Immature natural killer cell (primary cell): ENCODE results near the gene DIP2B. TPM values are rescaled to one million over a fixed set of nuclear protein-coding genes. Genes with fewer than 3 reads are reported as not detected.

ENCODE experiments used
- polyA plus RNA-seq, 3 donors: library from polyadenylated mRNA; unstranded; fragments of 300-500 nt; fragmentation: Illumina TruSeq; gene quantifications; one replicate each; pipeline ENCODE4 v1.2.3, GENCODE V29; 2021

Gene DIP2B
- polyA plus RNA-seq, 3 donors from 2014 or later, result 2.0 to 7.2 (median 3.4) TPM

Other genes with a start within 250 kb of the DIP2B start
- gene LIMA1, start 221.5 kb upstream of the DIP2B start, polyA plus RNA-seq, result 10 to 100 TPM in 1 of 3 donors, 1 to 10 TPM in 2; 4.8 to 10.0 (median 7.0) TPM
- not detected for gene FAM186A, start 108.4 kb upstream of the DIP2B start, polyA plus RNA-seq
- gene LARP4, start 104.1 kb upstream of the DIP2B start, polyA plus RNA-seq, result 10 to 100 TPM; 11.2 to 18.2 (median 11.2) TPM